ENCODE data around the gene CCBE1. TPM values are rescaled to one million over a fixed set of nuclear protein-coding genes. Genes with fewer than 3 reads are reported as not detected.

Gene CCBE1
- total RNA-seq, 2 experiments from 2014 or later, result not detected

GRCh38 chr18:59555995-59556659, 141.1 kb downstream of the CCBE1 start:
- no peak overlapping the region for H3K4me3 Mint-ChIP-seq
- CTCF ChIA-PET, result no interaction called here
- H3K36me3 Mint-ChIP-seq (ENCODE audit: low read depth), result no peaks in the 10 kb centered on the region
- no peaks in the 10 kb centered on the region for H3K4me1 Mint-ChIP-seq (ENCODE audit: low read depth)
- no peaks in the 10 kb centered on the region for H3K27me3 Mint-ChIP-seq (ENCODE audit: low read depth)
- DNase-seq, result no peak
- H3K9me3 Mint-ChIP-seq (ENCODE audit: insufficient read depth), result no peaks in the 10 kb centered on the region
- H3K27ac Mint-ChIP-seq, result no peak overlapping the region
- POLR2A ChIA-PET, result no interaction called here
- ATAC-seq, result no peak

- no peaks in the 10 kb centered on the region for H3K36me3 Mint-ChIP-seq (ENCODE audit: low read depth)
- H3K4me1 Mint-ChIP-seq (ENCODE audit: low read depth), result no peaks in the 10 kb centered on the region
- POLR2A ChIA-PET, result interaction anchor here (0.7 kb wide), 1 partner anchor 96 kb away, joined by 3 read pairs; no protein-coding TSS in a partner anchor
- DNase-seq (no peak), ATAC-seq (no peak)
- no peak overlapping the region for H3K27ac Mint-ChIP-seq
- H3K9me3 Mint-ChIP-seq (ENCODE audit: insufficient read depth), result no peaks in the 10 kb centered on the region
- no peak overlapping the region for H3K4me3 Mint-ChIP-seq
- CTCF ChIA-PET, result no interaction called here
- H3K27me3 Mint-ChIP-seq (ENCODE audit: low read depth), result no peaks in the 10 kb centered on the region
Observed at GRCh38 chr18:59554796-59555335, 142.4 kb downstream of the CCBE1 start.

GRCh38 chr18:59553273-59553870, 143.9 kb downstream of the CCBE1 start:
- H3K36me3 Mint-ChIP-seq (ENCODE audit: low read depth), result no peaks in the 10 kb centered on the region
- DNase-seq (no peak), ATAC-seq (no peak)
- CTCF ChIA-PET, result no interaction called here
- H3K27me3 Mint-ChIP-seq (ENCODE audit: low read depth), result no peaks in the 10 kb centered on the region
- no peak overlapping the region for H3K4me3 Mint-ChIP-seq
- H3K27ac Mint-ChIP-seq, result no peak overlapping the region
- no peaks in the 10 kb centered on the region for H3K4me1 Mint-ChIP-seq (ENCODE audit: low read depth)
- H3K9me3 Mint-ChIP-seq (ENCODE audit: insufficient read depth), result no peaks in the 10 kb centered on the region
- POLR2A ChIA-PET, result no interaction called here

- DNase-seq, result no peak
- Mint-ChIP-seq H3K36me3 (ENCODE audit: low read depth) (no peaks in the 10 kb centered on the region), H3K27me3 (ENCODE audit: low read depth) (no peaks in the 10 kb centered on the region), H3K27ac (no peak overlapping the region), H3K4me1 (ENCODE audit: low read depth) (no peaks in the 10 kb centered on the region), H3K4me3 (no peak overlapping the region), H3K9me3 (ENCODE audit: insufficient read depth) (no peaks in the 10 kb centered on the region)
- ChIA-PET CTCF (no interaction called here), POLR2A (no interaction called here)
- ATAC-seq, result no peak
Observed at GRCh38 chr18:59551902-59552635, 145.2 kb downstream of the CCBE1 start.

- H3K27me3 Mint-ChIP-seq (ENCODE audit: low read depth), result no peaks in the 10 kb centered on the region
- no peaks in the 10 kb centered on the region for H3K36me3 Mint-ChIP-seq (ENCODE audit: low read depth)
- no peaks in the 10 kb centered on the region for H3K4me1 Mint-ChIP-seq (ENCODE audit: low read depth)
- CTCF ChIA-PET, result no interaction called here
- H3K9me3 Mint-ChIP-seq (ENCODE audit: insufficient read depth), result no peaks in the 10 kb centered on the region
- H3K27ac Mint-ChIP-seq, result no peak overlapping the region
- ATAC-seq, result no peak
- H3K4me3 Mint-ChIP-seq, result no peak overlapping the region
- DNase-seq, result no peak
- POLR2A ChIA-PET, result no interaction called here
Observed at GRCh38 chr18:59550174-59550516, 147.1 kb downstream of the CCBE1 start.

- Mint-ChIP-seq H3K27ac (no peak overlapping the region), H3K27me3 (ENCODE audit: low read depth) (no peaks in the 10 kb centered on the region), H3K36me3 (ENCODE audit: low read depth) (no peaks in the 10 kb centered on the region), H3K4me1 (ENCODE audit: low read depth) (no peaks in the 10 kb centered on the region), H3K4me3 (no peak overlapping the region), H3K9me3 (ENCODE audit: insufficient read depth) (no peaks in the 10 kb centered on the region)
- ATAC-seq, result no peak
- no peak for DNase-seq
- ChIA-PET CTCF (no interaction called here), POLR2A (no interaction called here)
Observed at GRCh38 chr18:59549503-59550173, 147.6 kb downstream of the CCBE1 start.

- ATAC-seq (no peak), DNase-seq (no peak)
- CTCF ChIA-PET, result no interaction called here
- Mint-ChIP-seq H3K4me1 (ENCODE audit: low read depth) (no peaks in the 10 kb centered on the region), H3K27me3 (ENCODE audit: low read depth) (no peaks in the 10 kb centered on the region), H3K4me3 (no peak overlapping the region), H3K27ac (no peak overlapping the region), H3K36me3 (ENCODE audit: low read depth) (no peaks in the 10 kb centered on the region), H3K9me3 (ENCODE audit: insufficient read depth) (no peaks in the 10 kb centered on the region)
- POLR2A ChIA-PET, result no interaction called here
Observed at GRCh38 chr18:59547581-59548182, 149.5 kb downstream of the CCBE1 start.

GRCh38 chr18:59546188-59546587, 151.0 kb downstream of the CCBE1 start:
- no peak for DNase-seq
- Mint-ChIP-seq H3K27me3 (ENCODE audit: low read depth) (no peaks in the 10 kb centered on the region), H3K4me3 (no peak overlapping the region), H3K36me3 (ENCODE audit: low read depth) (no peaks in the 10 kb centered on the region), H3K4me1 (ENCODE audit: low read depth) (no peaks in the 10 kb centered on the region), H3K27ac (no peak overlapping the region), H3K9me3 (ENCODE audit: insufficient read depth) (no peaks in the 10 kb centered on the region)
- ATAC-seq, result no peak
- ChIA-PET CTCF (no interaction called here), POLR2A (no interaction called here)

GRCh38 chr18:59540780-59541179, 156.4 kb downstream of the CCBE1 start:
- H3K36me3 Mint-ChIP-seq (ENCODE audit: low read depth), result no peaks in the 10 kb centered on the region

GRCh38 chr18:59540346-59540745, 156.9 kb downstream of the CCBE1 start:
- Mint-ChIP-seq H3K9me3 (ENCODE audit: insufficient read depth) (no peaks in the 10 kb centered on the region), H3K4me1 (ENCODE audit: low read depth) (no peaks in the 10 kb centered on the region), H3K27me3 (ENCODE audit: low read depth) (no peaks in the 10 kb centered on the region), H3K27ac (no peak overlapping the region), H3K36me3 (ENCODE audit: low read depth) (no peaks in the 10 kb centered on the region), H3K4me3 (no peak overlapping the region)
- ChIA-PET POLR2A (no interaction called here), CTCF (no interaction called here)
- ATAC-seq, result no peak
- no peak for DNase-seq

More at GRCh38 chr18:59540780-59541179, 156.4 kb downstream of the CCBE1 start:
- CTCF ChIA-PET, result no interaction called here
- H3K4me1 Mint-ChIP-seq (ENCODE audit: low read depth), result no peaks in the 10 kb centered on the region
- ATAC-seq (no peak), DNase-seq (no peak)
- H3K27ac Mint-ChIP-seq, result no peak overlapping the region
- H3K9me3 Mint-ChIP-seq (ENCODE audit: insufficient read depth), result no peaks in the 10 kb centered on the region
- H3K4me3 Mint-ChIP-seq, result no peak overlapping the region
- H3K27me3 Mint-ChIP-seq (ENCODE audit: low read depth), result no peaks in the 10 kb centered on the region
- POLR2A ChIA-PET, result no interaction called here

GRCh38 chr18:59539108-59539507, 158.1 kb downstream of the CCBE1 start:
- no peak overlapping the region for H3K27ac Mint-ChIP-seq
- CTCF ChIA-PET, result no interaction called here
- no peaks in the 10 kb centered on the region for H3K4me1 Mint-ChIP-seq (ENCODE audit: low read depth)
- DNase-seq (no peak), ATAC-seq (no peak)
- no peaks in the 10 kb centered on the region for H3K27me3 Mint-ChIP-seq (ENCODE audit: low read depth)
- no peaks in the 10 kb centered on the region for H3K36me3 Mint-ChIP-seq (ENCODE audit: low read depth)
- no peak overlapping the region for H3K4me3 Mint-ChIP-seq
- H3K9me3 Mint-ChIP-seq (ENCODE audit: insufficient read depth), result no peaks in the 10 kb centered on the region
- POLR2A ChIA-PET, result no interaction called here

GRCh38 chr18:59537579-59537978, 159.6 kb downstream of the CCBE1 start:
- Mint-ChIP-seq H3K9me3 (ENCODE audit: insufficient read depth) (no peaks in the 10 kb centered on the region), H3K4me3 (no peak overlapping the region), H3K27me3 (ENCODE audit: low read depth) (no peaks in the 10 kb centered on the region), H3K36me3 (ENCODE audit: low read depth) (no peaks in the 10 kb centered on the region), H3K27ac (no peak overlapping the region), H3K4me1 (ENCODE audit: low read depth) (no peaks in the 10 kb centered on the region)
- POLR2A ChIA-PET, result no interaction called here
- no peak for DNase-seq
- no peak for ATAC-seq
- CTCF ChIA-PET, result no interaction called here
